ENCODE data around the gene ADRB1.

Gene ADRB1

GRCh38 chr10:114003161-114003941 is 40.3 kb upstream of the ADRB1 start:
- TF ChIP-seq CTCF (IDR thresholded peaks at IDR 0.05; ENCODE audit: insufficient read depth, low read depth, low read length, missing control alignments), result no peak
- no peak overlapping the region for H3K4me3 ChIP-seq (ENCODE audit: low read length)
- DNase-seq (ENCODE audit: low read depth), result no peak

- no peak overlapping the region for H3K4me3 ChIP-seq (ENCODE audit: low read length)
- DNase-seq (ENCODE audit: low read depth), result no peak
- TF ChIP-seq CTCF (IDR thresholded peaks at IDR 0.05; ENCODE audit: insufficient read depth, low read depth, low read length, missing control alignments), result no peak
Measured at GRCh38 chr10:114009281-114009996, 34.2 kb upstream of the ADRB1 start.

GRCh38 chr10:114010316-114010715 is 33.4 kb upstream of the ADRB1 start:
- TF ChIP-seq CTCF (IDR thresholded peaks at IDR 0.05; ENCODE audit: insufficient read depth, low read depth, low read length, missing control alignments), result no peak
- no peak for DNase-seq (ENCODE audit: low read depth)
- H3K4me3 ChIP-seq (ENCODE audit: low read length), result no peak overlapping the region

- TF ChIP-seq CTCF (IDR thresholded peaks at IDR 0.05; ENCODE audit: insufficient read depth, low read depth, low read length, missing control alignments), result no peak
- DNase-seq (ENCODE audit: low read depth), result no peak
- no peak overlapping the region for H3K4me3 ChIP-seq (ENCODE audit: low read length)
Measured at GRCh38 chr10:114012650-114013049, 31.0 kb upstream of the ADRB1 start.

GRCh38 chr10:114015708-114016107 is 28.0 kb upstream of the ADRB1 start:
- no peak overlapping the region for H3K4me3 ChIP-seq (ENCODE audit: low read length)
- TF ChIP-seq CTCF (IDR thresholded peaks at IDR 0.05; ENCODE audit: insufficient read depth, low read depth, low read length, missing control alignments), result no peak
- no peak for DNase-seq (ENCODE audit: low read depth)

GRCh38 chr10:114017271-114017670 is 26.4 kb upstream of the ADRB1 start:
- DNase-seq (ENCODE audit: low read depth), result no peak
- H3K4me3 ChIP-seq (ENCODE audit: low read length), result no peak overlapping the region
- TF ChIP-seq CTCF (IDR thresholded peaks at IDR 0.05; ENCODE audit: insufficient read depth, low read depth, low read length, missing control alignments), result no peak
